Measurements from ENCODE around the gene CHAF1B.

The CHAF1B gene

GRCh38 chr21:36428761-36429432, 43.7 kb downstream of the CHAF1B start:
- no peak for DNase-seq (ENCODE audit: low read depth)

- peak; percentile 51 for DNase-seq (ENCODE audit: low read depth)
These were observed 44.9 kb downstream of the CHAF1B start for GRCh38 chr21:36429947-36430546.

GRCh38 chr21:36430841-36431240, 45.6 kb downstream of the CHAF1B start:
- DNase-seq (ENCODE audit: low read depth), result no peak

DNA sequence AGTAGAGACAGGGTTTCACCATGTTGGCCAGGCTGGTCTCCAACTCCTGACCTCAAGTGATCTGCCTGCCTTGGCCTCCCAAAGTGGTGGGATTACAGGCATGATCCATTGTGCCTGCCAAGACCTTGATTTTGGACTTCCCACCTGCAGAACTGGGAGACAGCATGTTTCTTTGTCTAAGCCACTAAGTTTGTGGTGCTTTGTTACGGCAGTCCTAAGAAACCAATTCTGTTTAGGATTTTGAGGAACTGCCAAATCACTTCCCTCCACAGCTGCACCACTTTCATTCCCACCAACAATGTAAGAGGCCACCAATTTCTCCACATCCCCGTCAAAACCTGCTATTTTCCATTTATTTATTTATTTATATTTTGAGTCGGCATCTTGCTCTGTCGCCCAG, 46.1 kb downstream of the CHAF1B start:
- DNase-seq (ENCODE audit: low read depth), result no peak

GRCh38 chr21:36433059-36433709, 48.0 kb downstream of the CHAF1B start:
- no peak for DNase-seq (ENCODE audit: low read depth)

GRCh38 chr21:36434144-36434543, 49.0 kb downstream of the CHAF1B start:
- DNase-seq (ENCODE audit: low read depth), result no peak

DNA sequence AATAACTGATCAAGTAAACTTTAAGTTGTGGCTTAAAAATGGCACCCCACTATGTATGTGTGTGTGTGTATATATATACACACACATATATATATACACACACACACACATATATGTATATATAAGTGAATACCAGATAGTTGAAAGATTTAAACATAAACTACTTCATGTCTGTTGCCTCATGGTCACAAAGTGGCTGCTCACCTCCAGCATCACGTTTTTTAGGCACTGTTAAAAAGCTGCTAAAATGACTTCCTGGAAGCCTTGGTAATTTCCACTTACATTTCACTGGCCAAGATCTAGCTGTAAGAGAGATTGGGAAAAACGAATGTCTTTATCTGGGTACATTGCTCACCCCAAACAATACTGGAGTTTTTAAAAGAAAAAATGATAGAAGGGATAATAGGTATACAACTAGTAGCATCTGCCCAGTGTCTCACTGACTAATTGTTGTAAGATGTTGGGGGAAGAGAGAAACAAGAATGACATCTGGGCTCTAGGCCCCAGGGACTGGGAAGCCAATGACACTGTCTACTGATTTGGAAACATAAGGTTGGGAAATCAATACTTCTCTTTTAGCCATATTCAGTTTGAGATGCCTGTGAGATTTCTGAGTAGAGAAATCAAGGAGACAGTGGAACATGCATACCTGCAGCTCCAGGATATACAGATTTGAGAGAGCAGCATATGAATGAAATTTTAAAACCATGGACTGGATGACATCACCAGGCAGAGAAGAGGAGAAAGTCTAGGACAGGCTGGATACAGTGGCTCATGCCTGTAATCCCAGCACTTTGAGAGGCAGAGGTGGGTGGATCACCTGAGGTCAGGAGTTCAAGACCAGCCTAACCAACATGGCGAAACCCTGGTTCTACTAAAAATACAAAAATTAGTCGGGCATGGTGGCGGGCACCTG, 51.9 kb downstream of the CHAF1B start:
- no peak for DNase-seq (ENCODE audit: low read depth)

- no peak for DNase-seq (ENCODE audit: low read depth)
These were observed 52.5 kb downstream of the CHAF1B start for GRCh38 chr21:36437745-36438128.

- no peak for DNase-seq (ENCODE audit: low read depth)
These were observed 56.5 kb downstream of the CHAF1B start for GRCh38 chr21:36441715-36442114.

- no peak for DNase-seq (ENCODE audit: low read depth)
These were observed 61.1 kb downstream of the CHAF1B start for GRCh38 chr21:36446301-36446700.

GRCh38 chr21:36450511-36450910, 65.3 kb downstream of the CHAF1B start:
- no peak for DNase-seq (ENCODE audit: low read depth)

DNA sequence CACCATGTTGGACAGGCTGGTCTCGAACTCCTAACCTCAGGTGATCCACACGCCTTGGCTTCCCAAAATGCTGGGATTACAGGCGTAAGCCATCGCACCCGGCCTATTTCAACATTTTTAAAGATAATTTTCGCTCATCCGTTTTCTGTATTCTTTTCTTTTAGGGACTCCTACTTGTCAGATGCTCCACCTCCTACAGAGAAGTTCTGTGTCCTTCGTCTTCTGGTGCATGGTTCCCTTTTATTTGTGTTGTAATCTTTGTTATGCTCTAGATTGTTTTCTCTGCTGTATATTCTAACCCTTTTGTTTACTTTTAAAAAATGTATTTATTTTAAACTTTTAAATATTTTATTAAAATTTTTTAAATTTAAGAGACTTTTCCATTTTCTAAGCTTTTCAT, 66.3 kb downstream of the CHAF1B start:
- no peak for DNase-seq (ENCODE audit: low read depth)

DNA sequence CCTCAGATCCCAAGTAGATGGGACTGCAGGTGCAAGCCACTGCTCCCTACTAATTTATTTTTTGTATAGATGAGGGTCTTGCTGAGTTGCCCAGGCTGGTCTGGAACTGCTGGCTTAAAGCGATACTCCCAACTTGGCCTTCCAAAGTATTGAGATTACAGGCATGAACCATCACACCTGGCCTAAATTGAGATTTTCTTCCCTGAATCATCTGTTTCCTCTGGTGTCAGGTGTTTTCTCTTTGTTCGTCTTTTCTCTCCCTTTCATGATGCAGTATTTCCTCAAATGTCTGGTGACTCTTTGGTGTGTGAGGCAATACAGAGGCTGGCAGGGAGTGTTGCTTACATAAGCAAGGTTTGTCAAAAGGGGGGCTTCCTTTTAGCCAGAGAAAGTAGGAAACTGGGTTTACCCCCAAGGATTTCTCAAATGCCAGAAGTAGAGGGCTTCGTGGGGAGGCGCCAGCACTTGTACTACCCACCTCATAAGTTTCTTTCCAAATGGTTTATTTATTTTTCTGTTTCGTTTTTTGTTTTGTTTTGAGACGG, 67.2 kb downstream of the CHAF1B start:
- no peak for DNase-seq (ENCODE audit: low read depth)

DNA sequence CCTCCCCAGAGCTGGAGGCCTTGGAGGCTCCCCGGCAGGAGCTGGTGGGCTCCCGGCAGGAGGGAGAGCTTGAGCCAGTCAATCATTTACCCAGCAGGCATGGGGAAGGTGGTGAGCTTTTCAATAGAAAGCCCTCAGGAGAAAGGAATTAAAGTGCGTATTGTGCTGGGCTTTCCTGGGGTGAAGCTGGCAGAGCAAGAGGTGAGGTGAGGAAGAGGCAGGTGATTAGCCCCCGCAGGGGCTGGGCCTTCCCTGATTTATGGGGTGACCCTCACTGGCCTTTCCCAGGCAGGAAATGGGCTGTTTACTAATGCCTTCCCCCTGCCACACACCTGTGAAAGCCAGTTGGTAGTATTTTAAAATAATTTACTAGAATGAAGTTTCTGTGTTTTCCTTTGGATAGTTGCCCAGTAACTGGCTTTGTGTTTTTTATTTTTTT, 68.9 kb downstream of the CHAF1B start:
- DNase-seq (ENCODE audit: low read depth), result no peak

DNA sequence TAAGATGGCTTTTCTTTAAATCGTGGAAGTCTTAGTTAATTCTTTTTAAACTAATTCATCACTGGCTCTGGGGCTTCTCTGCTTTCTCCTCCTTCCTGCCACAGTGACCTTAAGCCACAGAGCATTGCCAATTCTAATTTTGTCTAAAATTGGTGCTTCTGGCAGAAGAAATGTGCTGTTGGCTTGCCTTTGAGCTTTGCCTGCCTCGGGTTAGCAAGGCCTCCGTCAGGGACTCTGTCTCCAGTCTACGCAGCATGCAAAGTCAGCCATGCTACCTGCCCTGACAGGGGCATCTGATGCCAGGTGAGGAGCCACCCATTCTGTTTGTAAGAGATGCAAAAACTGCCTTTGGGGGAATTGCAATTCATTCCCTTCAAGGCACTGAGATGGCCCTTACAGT, 69.5 kb downstream of the CHAF1B start:
- DNase-seq (ENCODE audit: low read depth), result no peak

DNA sequence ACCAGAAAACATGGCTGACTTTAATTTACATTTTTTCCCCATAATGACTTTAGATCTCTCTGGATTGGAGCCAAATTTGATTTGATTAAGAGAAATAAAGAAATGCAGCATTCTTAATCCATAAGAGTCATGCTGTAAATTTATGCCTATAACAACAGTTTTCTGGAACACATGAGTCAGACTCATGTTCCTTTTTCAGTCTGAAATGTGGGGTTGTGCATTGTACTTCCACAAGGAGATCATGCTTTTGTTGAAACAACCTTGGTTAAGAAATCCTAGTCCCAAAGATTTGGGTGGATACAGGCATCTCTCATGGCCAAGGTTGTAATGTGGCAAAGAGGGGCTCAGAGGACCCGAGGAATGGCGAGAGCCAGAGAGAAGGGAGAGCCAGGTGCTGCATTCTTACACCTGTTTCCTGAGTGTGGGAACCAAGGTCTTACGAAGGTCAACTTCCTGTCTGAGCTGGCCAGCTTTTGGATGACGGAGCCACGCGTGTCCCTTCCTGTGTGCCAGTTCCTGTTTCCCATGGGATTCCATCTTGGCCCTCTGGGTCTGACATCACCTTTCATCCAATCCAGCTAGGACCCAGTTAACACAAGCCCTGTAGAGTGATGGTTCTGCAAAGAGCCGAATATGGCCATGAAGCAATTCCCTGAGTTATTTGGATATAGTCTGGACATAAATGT, 71.7 kb downstream of the CHAF1B start:
- DNase-seq (ENCODE audit: low read depth), result no peak

DNA sequence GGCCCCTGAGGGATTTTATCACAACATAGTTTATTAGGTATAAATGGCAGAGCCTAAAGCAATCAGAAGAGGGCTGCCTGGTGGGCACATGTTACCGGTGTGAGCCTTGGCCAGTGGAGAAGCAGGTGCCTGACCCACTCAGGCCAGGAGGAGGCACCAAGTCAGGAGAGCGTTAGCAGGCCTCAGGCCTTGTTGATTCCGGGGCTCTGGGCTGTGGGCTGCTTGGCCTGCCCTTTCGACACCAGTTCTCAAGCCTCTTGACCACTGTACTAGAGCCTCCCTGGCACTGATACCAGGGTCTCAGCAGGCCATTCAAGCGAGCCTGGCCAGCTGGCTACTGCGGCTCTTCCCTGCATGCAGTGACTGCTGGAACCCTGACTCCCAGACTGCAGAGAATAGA, 73.9 kb downstream of the CHAF1B start:
- no peak for DNase-seq (ENCODE audit: low read depth)

DNA sequence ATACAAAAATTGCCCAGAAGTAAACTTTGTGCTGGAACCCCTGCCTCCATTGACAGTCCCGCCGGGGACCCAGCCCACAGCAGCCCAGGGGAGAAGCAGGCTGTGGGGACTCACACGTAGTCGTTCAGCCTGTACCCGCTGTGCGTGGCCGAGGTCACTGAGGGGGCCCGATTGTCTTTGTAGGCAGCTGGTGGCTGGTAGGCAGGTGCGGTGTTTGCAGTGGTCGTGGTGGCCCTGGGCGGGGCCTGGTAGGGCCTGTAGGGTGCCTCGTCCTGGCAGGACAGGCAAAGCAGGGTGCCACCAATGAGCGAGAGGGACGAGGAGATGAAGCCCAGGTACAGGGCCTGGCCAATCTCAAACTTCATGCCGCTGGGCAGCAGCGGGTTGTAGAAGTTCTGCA, 75.7 kb downstream of the CHAF1B start:
- no peak for DNase-seq (ENCODE audit: low read depth)

DNA sequence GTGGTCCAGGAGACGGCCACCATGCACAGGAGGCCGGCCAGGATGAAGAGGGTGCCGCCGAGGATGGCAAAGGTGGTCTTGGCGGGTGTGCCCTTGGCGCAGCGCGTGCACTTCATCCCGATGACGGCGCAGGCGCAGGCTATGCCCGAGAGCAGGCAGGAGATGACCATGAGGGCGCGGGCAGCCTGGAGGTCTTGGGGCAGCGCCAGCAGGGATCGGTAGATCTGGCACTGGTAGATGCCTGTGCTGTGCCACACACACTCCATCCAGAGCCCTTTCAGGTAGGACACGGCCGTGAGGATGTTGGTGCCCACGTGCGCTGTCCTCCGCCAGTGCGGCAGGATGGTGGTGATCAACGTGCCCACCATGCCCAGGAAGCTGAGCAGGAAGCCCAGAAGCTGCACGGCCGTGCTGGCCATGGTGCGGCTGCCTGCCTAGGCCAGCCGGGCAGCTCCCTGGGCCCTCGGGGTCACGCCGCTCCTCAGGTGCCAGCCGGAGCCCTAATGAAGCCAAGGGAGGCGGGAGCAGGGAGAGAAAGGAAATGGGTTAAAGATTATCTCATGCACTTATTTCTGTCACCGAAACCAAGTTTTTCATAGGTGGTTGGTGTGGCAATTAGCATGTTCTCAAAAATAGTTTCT, 76.2 kb downstream of the CHAF1B start:
- DNase-seq (ENCODE audit: low read depth), result no peak

DNA sequence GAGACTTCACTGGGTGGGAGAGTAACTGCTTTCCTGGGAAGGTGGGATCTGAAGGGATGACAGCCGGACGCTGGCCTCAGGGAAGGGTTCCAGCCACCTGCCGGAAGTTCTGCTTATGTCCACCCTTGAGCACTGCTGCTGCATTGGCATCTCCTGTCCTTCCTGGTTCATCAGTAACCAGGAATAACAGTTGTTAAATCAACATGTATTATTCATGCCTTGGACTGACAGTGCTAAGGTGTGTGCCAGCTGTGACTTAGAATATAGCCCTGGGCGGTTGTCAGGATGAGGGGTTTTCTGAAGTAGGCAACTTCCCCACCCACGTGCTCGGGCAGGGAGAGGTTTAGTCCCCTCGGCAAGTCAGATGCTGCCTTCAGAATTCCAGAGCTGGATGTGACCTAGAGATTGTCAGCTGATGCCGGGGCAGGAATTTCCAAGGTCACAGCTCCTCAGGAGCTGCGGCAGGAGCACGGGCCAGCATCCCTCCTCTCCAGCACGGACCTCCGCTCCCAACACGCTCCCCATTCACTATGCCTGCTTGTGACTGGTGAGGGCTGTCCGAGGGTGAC, 76.8 kb downstream of the CHAF1B start:
- no peak for DNase-seq (ENCODE audit: low read depth)

DNA sequence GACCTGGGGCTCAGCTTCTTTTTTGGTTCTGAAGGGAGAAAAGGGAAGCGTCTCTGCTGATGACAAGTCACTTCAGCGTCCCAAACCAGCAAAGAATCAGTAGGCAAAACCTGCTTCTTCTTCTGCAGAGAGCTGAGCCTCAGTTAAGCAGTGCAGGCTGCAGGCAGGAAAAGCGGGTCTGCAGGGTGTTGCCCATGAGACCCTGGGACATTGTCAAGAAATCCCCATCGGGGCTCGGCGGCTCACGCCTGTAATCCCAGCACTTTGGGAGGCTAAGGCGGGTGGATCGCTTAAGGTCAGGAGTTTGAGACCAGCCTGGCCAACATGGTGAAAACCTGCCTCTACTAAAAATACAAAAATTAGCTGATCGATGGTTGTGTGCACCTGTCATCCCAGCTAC, 78.0 kb downstream of the CHAF1B start:
- DNase-seq (ENCODE audit: low read depth), result no peak

Data from stimulated activated CD8-positive, alpha-beta memory T cell treated with anti-CD3 and anti-CD28 coated beads, Interleukin-7, amount 100 ng/mL, for 24 hours (primary cell).